GM21447 (cell line): ENCODE results near the gene GRHL3.
"Not testable (repeated sequence)": the region's sequence is repeated elsewhere in the genome, so short reads cannot be mapped to it uniquely, and the experiment has no call there.

Experiments used
- ATAC-seq: cut with Tn5 transposase; IDR thresholded peaks from one replicate; pipeline ENCODE4 v1.9.1; 2021; ENCODE audit not compliant: unreplicated experiment

Gene GRHL3

DNA sequence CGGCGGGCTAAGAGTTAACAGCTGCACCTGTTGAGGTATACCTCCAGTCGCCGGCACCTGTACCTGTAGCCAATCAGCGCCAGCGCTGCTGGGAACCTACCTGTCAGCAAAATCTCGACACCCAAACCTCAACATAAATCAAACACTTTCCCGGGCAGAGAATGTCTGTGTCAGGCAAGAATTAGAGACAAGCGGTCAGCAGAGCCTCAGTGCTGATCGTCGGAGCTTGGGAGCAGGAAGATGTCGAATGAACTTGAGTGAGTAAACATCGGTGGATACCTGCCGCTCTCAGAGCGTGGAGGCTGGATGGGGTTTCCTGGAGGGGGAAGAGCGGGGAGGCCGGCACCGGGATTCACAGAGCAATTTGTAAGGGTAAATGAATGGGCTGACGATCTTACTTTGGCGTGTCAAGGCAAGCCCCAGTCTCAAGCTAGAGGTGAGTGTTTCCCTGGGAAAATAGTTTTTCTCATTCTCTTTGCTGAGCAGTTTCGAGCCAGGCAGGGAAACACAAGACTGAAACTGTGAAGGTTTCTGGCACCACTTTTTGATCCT is at the start of gene GRHL3:
GRHL3 (plus strand) TSS at position 46 of the 552 bp plus-strand sequence; CDS start at position 241, 195 bp downstream.
- ATAC-seq: no peak

DNA sequence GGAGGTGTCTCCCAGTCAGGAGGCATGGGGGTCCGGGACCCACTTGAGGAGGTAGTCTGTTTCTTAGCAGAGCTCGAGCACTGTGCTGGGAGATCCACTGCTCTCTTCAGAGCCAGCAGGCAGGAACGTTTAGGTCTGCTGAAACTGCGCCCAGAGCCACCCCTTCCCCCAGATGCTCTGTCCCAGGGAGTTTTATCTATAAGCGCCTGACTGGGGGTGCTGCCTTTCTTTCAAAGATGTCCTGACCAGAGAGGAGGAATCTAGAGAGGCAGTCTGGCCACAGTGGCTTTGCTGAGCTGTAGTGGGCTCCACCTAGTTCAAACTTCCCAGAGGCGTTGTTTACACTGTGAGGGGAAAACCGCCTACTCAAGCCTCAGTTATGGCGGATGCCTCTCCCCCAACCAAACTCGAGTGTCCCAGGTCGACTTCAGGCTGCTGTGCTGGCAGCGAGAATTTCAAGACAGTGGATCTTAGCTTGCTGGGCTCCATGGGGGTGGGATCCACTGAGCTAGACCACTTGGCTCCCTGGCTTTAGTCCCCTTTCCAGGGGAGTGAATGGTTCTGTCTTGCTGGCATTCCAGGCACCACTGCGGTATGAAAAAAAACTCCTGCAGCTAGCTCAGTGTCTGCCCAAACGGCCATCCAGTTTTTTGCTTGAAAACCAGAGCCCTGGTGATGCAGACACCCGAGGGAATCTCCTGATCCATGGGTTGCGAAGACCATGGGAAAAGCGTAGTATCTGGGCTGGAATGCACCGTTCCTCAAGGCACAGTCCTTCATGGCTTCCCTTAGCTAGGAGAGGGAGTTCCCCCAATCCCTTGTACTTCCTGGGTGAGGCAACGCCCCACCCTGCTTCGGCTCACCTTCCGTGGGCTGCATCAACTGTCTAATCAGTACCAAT is 44.7 kb upstream of the GRHL3 start:
- not testable (repeated sequence) for ATAC-seq

DNA sequence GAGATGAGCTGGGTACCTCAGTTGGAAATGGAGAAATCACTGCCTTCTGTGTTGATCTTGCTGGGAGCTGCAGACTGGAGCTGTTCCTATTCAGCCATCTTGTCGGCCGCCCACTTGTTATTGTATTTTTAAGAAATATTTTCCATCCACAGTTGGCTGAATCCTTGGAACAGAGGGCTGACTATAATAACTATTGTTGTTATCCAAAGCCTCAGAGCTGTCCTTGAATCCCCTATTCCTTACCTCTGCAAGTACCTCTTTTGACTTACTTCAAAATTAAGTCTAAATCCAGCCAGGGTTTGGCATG is 44.1 kb upstream of the GRHL3 start:
- ATAC-seq: no peak

DNA sequence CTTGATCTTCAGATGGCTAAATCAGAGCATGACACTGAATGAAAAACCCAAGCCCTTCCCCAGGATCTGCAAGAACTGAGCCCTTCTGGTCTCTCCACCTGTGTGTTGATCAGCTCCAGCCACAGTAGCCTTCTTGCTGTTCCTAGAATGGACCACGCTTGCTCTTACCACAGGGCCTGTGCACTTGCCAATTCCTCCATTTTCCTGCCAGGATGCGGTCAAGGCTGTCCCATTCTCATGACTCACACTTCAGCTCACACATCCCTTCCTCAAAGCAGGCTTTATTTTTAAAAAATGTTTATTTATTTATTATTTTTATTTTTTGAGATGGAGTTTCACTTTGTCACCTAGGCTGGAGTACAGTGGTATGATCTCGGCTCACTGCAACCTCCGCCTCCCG is 43.6 kb upstream of the GRHL3 start:
- no peak for ATAC-seq

DNA sequence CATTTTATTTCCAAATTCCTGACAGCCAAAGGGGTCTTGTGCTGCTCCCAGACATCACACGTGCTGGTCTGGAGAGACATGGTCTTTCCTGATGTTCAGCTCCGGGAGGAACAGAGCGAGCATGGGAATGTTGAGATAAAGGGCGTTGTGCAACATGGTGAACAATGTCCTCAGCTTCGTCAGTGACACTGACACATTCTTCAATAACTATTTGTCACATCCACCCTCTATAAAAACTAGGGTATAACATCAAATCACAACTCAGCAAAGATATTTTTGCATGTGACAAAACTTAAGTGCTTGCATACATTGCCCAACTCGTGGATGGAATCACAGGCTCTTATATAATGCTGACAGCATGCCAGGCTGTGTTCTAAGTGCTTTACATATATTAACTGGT is 42.4 kb upstream of the GRHL3 start:
- ATAC-seq: no peak

DNA sequence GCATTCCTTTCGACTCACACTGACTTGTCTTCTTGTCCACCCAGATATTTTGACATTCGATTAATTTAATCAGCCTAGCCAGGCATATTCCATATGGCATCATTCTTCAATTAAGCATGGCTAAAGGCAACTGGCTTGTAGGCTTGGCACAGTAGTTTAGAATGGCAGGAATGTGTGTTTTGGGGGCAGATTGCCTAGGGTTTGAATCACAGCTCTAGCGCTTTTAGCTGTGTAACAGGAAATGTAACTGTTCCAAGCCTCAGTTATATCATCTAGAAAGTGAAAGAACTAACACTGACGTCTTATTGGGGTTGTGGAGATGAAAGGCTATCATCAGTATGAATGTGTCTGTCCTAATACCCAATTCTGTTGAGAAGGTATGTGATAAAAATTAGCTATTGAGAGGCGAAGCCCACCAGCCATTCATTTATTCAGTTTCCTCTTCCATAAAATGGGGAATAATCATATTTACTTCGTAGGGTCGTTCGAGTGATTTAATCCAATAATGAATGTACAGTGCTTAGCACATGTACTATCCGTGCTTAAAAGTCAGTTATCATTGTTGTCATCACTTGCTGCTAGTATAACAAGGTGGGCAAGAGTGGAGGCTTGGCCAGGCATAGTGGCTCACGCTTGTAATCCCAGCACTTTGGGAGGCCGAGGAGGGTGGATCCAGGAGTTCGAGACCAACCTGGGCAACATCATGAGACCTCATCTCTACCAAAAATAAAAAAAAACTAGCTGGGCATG is 41.6 kb upstream of the GRHL3 start:
- no peak for ATAC-seq

DNA sequence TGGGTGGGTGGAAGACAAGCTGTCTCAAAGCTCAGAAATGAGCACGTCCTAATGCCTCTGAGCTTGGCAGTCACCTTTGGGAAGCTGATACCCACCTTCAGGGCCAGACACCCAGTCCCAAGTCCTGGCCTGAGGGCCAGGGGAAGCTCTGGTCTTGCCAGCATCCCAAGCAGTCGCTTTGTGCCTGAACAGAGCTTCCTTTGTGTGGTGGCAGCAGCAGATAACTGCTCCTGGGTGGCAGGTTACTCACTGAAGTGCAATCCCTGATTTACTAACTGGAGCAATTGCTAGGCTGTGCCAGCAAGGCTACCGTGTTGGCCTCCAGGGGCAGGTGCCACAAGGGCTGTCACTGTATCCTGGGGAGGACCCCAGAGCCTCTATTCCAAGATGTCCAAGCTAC is 40.4 kb upstream of the GRHL3 start:
- no peak for ATAC-seq

DNA sequence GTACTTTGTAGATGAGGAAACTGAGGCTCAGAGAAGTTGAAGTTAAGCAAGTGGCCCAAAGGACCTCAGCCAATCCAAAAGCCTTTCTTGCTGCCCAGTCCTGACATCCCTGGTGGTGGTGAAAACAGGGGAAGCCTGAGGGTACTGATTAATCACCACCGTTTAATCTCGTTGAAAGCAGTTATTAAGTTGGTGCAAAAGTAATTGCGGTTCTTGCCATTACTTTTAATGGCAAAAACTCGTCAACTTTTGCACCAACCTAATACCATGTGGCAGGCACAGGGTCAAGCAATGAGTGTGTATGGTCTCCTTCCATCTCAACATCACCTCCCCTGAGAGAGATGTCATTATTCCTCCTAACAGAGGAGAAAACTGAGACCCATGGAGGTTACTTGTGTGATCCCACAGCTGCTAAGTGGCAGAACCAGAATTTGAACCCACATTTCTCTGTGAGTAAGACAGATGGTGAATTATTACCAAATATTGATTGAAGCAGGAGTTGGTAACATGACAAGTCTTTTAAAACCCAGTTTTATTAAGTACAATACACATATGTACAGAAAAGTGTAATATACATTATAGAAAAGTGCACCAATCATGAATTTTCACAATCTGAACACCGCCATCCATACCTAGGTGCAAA is 39.4 kb upstream of the GRHL3 start:
- no peak for ATAC-seq

DNA sequence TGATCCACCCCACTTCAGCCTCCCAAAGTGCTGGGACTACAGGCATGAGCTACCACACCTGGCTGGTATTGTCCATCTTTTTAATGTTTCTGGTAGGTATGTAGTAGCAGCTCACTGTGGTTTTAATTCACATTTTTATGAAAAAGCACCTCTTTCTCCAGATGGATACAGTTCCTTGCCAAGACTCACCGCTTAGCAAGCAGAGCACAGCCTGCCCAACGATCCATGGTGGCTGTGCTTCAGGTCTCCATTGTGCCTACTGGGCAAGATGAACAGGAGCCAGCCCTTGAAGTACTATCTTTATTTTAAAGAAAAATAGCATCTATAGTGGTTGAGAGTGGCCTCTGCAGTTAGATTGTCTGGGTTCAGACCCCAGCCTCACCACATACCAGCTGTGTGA is 37.6 kb upstream of the GRHL3 start:
- no peak for ATAC-seq

DNA sequence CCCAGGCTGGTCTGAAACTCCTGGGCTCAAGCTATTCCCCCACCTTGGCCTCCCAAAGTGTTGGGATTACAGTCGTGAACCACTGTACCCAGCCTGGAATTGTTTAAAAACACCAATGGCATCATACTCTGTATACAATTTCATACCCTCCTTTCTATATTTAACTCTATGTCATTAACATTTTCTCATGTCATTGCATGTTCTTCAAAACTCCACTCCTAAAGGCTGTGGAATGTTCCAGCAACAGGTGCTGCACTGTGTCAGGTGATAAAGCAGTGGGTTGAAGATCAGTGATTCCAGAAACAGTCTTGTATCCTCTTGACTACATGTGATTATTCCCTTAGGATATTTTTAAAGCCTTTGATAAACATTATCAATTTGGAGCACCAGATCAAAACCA is 36.7 kb upstream of the GRHL3 start:
- no peak for ATAC-seq

DNA sequence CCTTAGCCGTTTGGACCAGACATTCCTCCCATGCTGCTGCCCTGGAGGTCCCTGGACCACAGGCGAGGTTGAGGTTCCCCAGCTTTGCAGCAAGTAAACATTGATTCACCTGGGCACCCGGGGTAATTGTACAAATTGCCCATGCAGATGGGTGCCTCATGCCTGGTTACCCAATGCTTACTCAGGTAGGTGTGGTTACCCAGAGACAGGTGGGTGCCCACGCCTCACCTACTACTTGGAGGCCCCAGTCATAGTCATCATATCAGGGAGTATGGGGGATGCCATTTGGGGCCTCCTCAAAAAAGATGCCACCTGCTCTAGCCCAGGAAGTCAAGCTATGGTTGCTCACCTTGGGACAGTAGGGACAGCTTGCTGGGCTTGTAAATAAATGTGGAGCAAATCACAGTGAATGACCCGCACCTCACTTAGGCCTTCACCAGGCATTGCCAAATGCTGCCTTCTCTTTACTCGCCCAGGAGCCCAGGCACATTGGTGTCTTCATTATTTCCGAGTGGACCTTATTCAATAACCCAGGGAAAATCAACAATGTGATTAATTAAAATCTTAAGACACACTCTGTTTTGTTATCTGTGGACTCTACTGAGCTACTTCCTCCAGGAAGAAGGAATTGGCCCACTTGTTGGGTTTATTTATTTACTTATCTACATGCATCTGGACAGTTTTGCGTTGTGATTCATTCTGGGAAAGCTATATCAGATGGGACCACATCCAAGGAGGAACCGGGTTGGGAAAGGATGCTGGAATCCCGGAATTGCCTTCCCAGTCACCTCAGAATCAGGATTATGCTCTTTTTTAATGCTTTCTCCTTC is 35.6 kb upstream of the GRHL3 start:
- no peak for ATAC-seq

DNA sequence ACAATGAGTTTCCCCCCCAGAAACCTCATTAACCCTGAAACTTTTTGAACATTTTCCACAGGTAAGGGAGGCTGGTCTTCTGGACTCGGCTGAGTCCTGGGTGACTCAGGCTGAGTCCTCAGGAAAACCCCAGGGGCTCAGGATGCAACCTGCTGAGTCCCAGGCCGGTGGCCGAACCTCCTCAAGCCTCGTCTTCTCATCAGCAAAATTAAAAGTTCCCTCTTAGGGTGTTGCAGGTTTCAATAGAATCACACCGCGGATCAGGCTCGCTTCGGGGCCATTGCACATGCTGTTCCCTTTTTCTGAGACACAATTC is 35.0 kb upstream of the GRHL3 start:
- ATAC-seq: no peak

DNA sequence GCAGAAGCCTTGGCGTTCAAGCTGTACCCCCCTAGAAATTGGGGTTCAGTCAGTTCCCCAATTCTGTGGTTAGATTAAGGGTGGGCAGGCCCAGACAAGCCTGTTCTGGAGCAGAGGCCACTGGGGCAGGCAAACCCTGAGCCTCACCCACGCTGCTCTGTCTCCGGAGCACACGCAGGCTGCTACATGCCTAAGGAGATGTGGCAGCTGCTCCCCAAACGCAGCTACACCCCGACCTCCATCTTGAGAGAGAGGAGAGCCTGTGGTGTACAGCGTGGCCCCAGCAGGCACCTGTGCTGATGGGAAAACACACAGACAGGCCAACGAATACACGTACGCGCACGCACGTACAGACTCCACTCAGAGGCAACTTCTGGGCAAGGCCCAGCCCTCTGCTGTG is 33.9 kb upstream of the GRHL3 start:
- ATAC-seq: no peak

DNA sequence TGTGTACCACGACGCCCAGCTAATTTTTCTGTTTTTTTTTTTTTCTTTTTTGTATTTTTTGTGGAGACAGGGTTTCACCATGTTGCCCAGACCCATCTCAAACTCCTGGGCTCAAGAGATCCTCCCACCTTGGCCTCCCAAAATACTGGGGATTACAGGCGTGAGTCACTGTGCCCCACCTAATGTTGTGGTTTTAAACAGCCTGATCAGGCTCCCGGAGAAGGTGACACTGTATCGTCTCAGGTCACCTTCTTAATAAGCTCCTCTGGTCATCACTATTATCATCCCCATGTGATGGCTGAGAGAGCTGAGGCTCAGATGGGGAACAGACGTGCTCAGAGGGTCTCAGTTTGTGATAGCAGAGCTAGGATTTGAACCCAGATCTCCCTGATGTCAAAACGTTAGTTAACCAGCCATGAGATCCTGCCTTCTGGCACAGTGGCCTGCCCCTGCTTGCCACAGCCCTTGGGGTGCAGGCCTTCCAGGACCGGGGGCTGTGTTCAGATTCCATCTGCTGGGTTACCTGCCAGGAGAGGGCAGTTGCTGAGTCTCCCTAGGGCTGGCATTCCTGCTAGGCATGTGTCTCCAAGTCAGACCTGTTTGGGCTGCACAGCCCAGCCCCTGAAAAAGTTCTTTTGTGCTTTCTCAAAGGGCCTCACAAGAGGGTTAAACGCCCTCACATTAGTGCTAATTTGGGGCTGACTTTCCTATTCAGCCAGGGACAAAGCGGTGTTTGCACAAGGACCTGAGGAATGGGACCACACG is 32.7 kb upstream of the GRHL3 start:
- no peak for ATAC-seq

DNA sequence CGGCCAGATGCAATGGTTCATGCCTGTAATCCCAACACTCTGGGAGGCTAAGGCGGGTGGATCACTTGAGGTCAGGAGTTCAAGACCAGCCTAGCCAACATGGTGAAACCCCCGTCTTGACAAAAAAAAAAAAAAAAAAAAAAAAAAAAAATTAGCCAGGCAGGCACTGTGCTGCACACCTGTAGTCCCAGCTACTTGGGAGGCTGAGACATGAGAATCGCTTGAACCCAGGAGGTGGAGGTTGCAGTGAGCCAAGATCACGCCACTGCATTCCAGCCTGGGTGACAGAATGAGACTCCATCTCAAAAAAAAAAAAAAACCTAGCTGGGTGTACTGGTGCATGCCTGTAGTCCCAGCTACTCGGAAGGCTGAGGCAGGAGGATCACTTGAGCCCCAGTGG is 31.4 kb upstream of the GRHL3 start:
- not testable (repeated sequence) for ATAC-seq

DNA sequence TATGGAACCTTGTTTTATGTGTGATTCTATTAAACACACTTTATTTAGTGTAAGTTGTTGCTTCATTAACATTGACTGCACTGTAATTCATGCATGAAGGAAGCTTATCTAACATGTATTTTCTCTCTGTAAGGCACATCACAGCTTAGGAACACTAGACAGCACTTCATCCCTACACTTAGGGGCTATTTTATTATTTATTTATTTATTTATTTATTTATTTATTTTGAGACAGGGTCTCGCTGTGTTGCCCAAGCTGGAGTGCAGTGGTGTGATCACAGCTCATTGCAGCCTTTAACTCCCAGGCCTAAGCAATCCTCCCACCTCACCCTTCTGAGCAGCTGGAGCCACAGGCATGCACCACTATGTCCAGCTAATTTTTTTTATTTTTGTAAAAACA is 30.7 kb upstream of the GRHL3 start:
- ATAC-seq: no peak

DNA sequence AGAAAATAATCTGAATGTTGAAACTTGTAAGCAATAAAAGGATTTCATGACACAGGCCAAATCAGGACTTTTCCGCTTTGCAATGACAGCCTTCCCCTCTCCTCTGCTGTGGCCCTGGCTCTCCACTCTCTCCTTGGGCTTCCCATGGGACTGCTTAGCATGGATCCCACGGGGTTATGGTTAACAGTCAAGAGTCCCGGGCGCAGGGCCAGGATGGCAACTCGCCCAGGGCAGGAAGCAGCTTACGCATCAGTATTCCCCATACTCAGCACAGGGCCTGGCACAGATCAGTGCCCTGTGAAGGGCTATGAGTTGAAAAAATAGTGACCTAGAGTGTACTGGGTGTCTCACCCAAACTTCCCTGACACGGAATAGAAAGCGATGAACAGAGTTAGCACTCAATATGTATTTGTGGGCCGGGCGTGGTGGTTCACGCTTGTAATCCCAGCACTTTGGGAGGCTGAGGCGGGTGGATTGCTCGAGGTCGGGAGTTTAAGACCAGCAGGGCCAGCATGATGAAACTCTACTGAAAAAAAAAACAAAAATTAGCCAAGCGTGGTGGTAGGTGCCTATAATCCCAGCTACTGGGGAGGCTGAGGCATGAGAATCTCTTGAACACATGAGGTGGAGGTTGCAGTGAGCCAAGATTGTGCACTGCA is 29.1 kb upstream of the GRHL3 start:
- no peak for ATAC-seq

DNA sequence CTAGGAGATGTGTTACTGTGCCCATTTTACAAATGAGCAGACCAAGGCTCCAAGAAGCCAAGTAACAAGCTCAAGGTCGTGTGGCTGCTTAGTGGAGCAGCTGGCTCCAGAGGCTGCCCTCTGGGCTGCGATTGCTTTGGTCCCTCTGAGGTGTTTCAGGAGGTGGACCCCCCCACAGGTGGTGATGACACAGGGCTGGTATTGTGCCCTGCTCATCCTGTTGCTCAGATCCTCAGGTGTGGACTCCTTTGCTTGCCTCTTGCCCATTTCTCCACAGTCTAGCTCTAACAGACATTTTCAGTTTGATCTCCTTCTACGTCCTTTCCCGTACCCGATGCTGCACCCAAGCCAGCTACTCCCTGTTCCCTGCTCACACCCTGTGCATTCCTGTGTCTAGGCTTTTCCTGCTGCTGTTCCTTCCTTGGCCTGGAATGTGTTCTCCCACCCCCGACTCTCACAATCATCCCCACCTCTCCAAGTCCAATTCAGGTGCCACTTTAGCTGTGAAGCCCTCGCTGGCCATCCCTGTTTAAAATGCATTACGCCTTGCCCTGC is 28.1 kb upstream of the GRHL3 start:
- no peak for ATAC-seq

DNA sequence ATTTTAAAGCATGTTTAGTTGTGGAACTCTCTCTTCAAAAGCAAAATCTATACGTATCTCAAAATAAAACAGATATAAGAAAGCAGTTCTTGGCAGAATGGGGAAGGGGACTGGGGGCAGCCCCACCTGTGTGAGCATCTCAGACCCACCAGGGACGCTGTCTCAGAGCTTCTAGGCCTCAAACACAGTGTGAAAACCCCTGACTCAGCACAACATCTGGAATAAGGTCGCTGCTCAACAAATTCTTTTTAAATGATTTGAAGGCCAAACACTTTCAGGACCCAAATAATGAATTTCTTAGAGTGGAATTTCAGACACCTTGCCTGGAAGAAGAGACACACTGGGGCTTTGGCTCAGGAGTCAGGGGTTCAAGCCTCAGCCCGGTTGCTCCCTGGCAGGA is 27.1 kb upstream of the GRHL3 start:
- ATAC-seq: no peak
